ENCODE results near the gene RASAL2.

- TF ChIP-seq CTCF (IDR thresholded peaks at IDR 0.05) = no peak
- TF ChIP-seq POLR2AphosphoS5 (IDR thresholded peaks at IDR 0.05) = no peak
- TF ChIP-seq EP300 (IDR thresholded peaks at IDR 0.05) = no peak
These were observed 190.2 kb downstream of the RASAL2 start for GRCh38 chr1:178284058-178284457.
